K562 (cell line): ENCODE results near the gene COA3. TPM values are rescaled to one million over a fixed set of nuclear protein-coding genes. Genes with fewer than 3 reads are reported as not detected.

ENCODE experiments used
- CHD7 ChIP-seq: fragments of 200-600 bp; sonication (generic); IDR thresholded peaks from one replicate; pipeline ENCODE4 v1.6.1; 2012; ENCODE audit warnings: mild to moderate bottlenecking, low read depth, low read length, inconsistent platforms
- CTBP1 ChIP-seq: fragments of 450-650 bp; IDR thresholded peaks from 2 replicates; pipeline ENCODE4 v1.6.1; 2016; ENCODE audit warnings: borderline replicate concordance
- ELF2 ChIP-seq: fragments of 250-450 bp; sonication (Bioruptor Pico); IDR thresholded peaks from 2 replicates; pipeline ENCODE4 v1.5.0; 2021; ENCODE audit warnings: mild to moderate bottlenecking
- GABPB1 ChIP-seq: sonication (generic); formaldehyde crosslinking; IDR thresholded peaks from 2 replicates; pipeline ENCODE4 v1.8.0; 2022; ENCODE audit warnings: mild to moderate bottlenecking, missing genetic modification reagents
- GATAD2B ChIP-seq: fragments of 450-650 bp; IDR thresholded peaks from 2 replicates; pipeline ENCODE4 v1.6.1; 2017; ENCODE audit warnings: mild to moderate bottlenecking, borderline replicate concordance
- KLF16 ChIP-seq: IDR thresholded peaks from 2 replicates; pipeline ENCODE4 v1.6.1; 2016; ENCODE audit warnings: antibody characterized with exemption
- MCM2 ChIP-seq: fragments of 450-650 bp; IDR thresholded peaks from 2 replicates; pipeline ENCODE4 v1.6.1; 2017; ENCODE audit warnings: low read depth, mild to moderate bottlenecking
- MEF2D ChIP-seq: conservative IDR thresholded peaks from 2 replicates; pipeline ENCODE4 v1.6.1; 2016; ENCODE audit warnings: low read depth, missing genetic modification characterization, missing compliant biosample characterization
- SMARCE1 ChIP-seq: fragments of 450-650 bp; IDR thresholded peaks from 2 replicates; pipeline ENCODE4 v1.7.1; 2016; ENCODE audit warnings: mild to moderate bottlenecking
- ZNF277 ChIP-seq: fragments of 250-450 bp; sonication (Bioruptor Pico); IDR thresholded peaks from 2 replicates; pipeline ENCODE4 v1.8.0; 2022; ENCODE audit warnings: inconsistent platforms, mild to moderate bottlenecking, moderate library complexity, borderline replicate concordance
- ZNF324 ChIP-seq: fragments of 250-450 bp; sonication (Bioruptor Pico); IDR thresholded peaks from 2 replicates; pipeline ENCODE4 v1.4.0; 2020; ENCODE audit warnings: mild to moderate bottlenecking
- ZNF449 ChIP-seq: fragments of 250-450 bp; sonication (Bioruptor Pico); IDR thresholded peaks from 2 replicates; pipeline ENCODE4 v1.8.0; 2022; ENCODE audit warnings: moderate library complexity, mild to moderate bottlenecking, inconsistent platforms
- ZNF586 ChIP-seq: fragments of 450-650 bp; formaldehyde crosslinking; conservative IDR thresholded peaks from 2 replicates; pipeline ENCODE4 v1.4.0; 2020; ENCODE audit warnings: mild to moderate bottlenecking, moderate library complexity
- polyA plus RNA-seq, 8 experiments: library from polyadenylated mRNA; depleted of rRNA in 4 of 8; stranded (reverse) in 5 of 8; unstranded in 3 of 8; fragments of >200 nt; fragmentation: Nextera tagmentation in 2 of 8; fragmentation: Illumina TruSeq in 1 of 8; extraction: Ambion mirVana in 2 of 8; extraction: Trizol in 1 of 8; gene quantifications; 2 replicates each; pipeline versions ENCODE4 v1.2.1 to v1.2.3, GENCODE V29; 2011 to 2014; ENCODE audit warnings: inconsistent platforms in 1 of 8, missing spikeins in 1 of 8
- total RNA-seq, 7 experiments: library from RNA; depleted of rRNA in 6 of 7; stranded (reverse); fragments of >200 nt in 6 of 7; fragmentation: Illumina TruSeq in 2 of 7; extraction: Trizol in 2 of 7; gene quantifications; 2 replicates each; pipeline versions ENCODE4 v1.2.1 to v1.2.3, GENCODE V29; 2011 to 2021; ENCODE audit warnings: low replicate concordance in 1 of 7

Gene COA3
- total and polyA plus RNA-seq, 9 of the 15 experiments (the other 6 are each of a cell fraction or from before 2014, with no cell fraction given), result 49.6 to 153 (median 61.4) TPM

GRCh38 chr17:42779936-42780850, 18.3 kb downstream of the COA3 start, which contains the start of gene WNK4 (continued):
- TF ChIP-seq ZNF449 (no peak), MEF2D (tag) (no peak), CHD7 (no peak), ZNF324 (CRISPR knock-in tag) (no peak), CTBP1 (peak; percentile 86), GATAD2B (peak; percentile 89), KLF16 (peak; percentile 87), ZNF586 (no peak), GABPB1 (no peak), ZNF277 (CRISPR knock-in tag) (no peak), ELF2 (CRISPR knock-in tag) (no peak), MCM2 (no peak), SMARCE1 (peak; percentile 86)
